Tibial artery (tissue), 4 donors: ENCODE results near the gene CXCL17.
A peak's percentile ranks its signal among the peaks of the same experiment; 100 is the strongest.

Experiments
- DNase-seq, 2 donors: peaks; one replicate each; pipeline ENCODE4 v3.0.0-alpha.2; 2019
- H3K27ac ChIP-seq, 2 donors: fragments of 200-600 bp; sonication (generic) in 1 of 2; 1 replicate in 1 of 2; 2 replicates in 1 of 2; pipeline ENCODE4 v1.5.1; 2018 to 2019; ENCODE audit warnings: mild to moderate bottlenecking in 1 of 2
- H3K27me3 ChIP-seq, 2 donors: fragments of 200-600 bp; sonication (generic) in 1 of 2; one replicate each; pipeline versions ENCODE4 v1.5.1 to v1.6.0; 2016 to 2019
- H3K36me3 ChIP-seq, 3 donors: fragments of 200-600 bp; sonication (generic) in 2 of 3; one replicate each; pipeline ENCODE4 v1.5.1; 2016 to 2019; ENCODE audit warnings: mild to moderate bottlenecking in 2 of 3
- H3K4me1 ChIP-seq, 4 donors: fragments of 200-600 bp; sonication (generic) in 2 of 4; 1 replicate in 3 of 4; 2 replicates in 1 of 4; pipeline ENCODE4 v1.5.1; 2016 to 2019
- H3K4me3 ChIP-seq, 2 donors: fragments of 200-600 bp; sonication (generic) in 1 of 2; 1 replicate in 1 of 2; 2 replicates in 1 of 2; pipeline ENCODE4 v1.5.1; 2018 to 2019; ENCODE audit warnings: mild to moderate bottlenecking in 2 of 2
- H3K9me3 ChIP-seq, 3 donors: fragments of 200-600 bp; sonication (generic) in 1 of 3; one replicate each; pipeline ENCODE4 v1.5.1; 2016 to 2019
- intact Hi-C: fragments of 100-400 bp; cut with DNase I; formaldehyde crosslinking; loops from one replicate; pipeline ENCODE4 v1.15.0; 2023; ENCODE audit warnings: low total_unique reads
- TF ChIP-seq, protein P1 (sequence below), 2 experiments: fragments of 200-600 bp in 1 of 2; fragments of 450-650 bp in 1 of 2; IDR thresholded peaks; one replicate each; pipeline ENCODE4 v1.5.1; 2017 to 2019; ENCODE audit warnings: antibody characterized with exemption in 2 of 2, mild to moderate bottlenecking in 1 of 2, moderate library complexity in 1 of 2

CXCL17 gene

DNA sequence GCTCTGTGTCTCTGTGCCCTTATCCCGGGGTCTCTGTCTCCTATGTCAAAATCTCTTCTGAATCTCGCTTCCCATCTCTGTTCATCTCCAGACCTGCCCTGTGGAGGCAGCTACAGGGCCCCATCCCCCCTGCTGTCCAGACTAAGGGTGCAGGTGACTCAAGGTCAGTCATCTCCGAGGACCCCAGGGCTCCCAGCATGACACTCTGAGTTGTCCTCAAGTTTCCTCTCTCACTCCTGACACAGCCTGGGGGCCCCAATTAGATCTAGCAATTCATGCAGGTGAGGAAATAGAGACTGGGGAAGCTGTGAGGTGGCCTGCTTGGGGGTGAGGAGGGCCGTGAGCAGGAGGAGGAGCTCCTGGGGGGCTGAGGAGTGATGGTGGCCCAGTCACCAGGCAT lies 50.6 kb downstream of the CXCL17 start:
- no peak for DNase-seq
- Histone ChIP-seq H3K36me3 (no peaks in the 10 kb centered on the region), H3K27ac (no peak overlapping the region), H3K4me1 (peaks cover 0 to 7% (median 3%) of the 10 kb centered on the region in 4 donors), H3K4me3 (no peak overlapping the region), H3K9me3 (no peaks in the 10 kb centered on the region), H3K27me3 (peaks cover 0 to 44% of the 10 kb centered on the region in 2 donors)
- TF ChIP-seq, protein P1, sequence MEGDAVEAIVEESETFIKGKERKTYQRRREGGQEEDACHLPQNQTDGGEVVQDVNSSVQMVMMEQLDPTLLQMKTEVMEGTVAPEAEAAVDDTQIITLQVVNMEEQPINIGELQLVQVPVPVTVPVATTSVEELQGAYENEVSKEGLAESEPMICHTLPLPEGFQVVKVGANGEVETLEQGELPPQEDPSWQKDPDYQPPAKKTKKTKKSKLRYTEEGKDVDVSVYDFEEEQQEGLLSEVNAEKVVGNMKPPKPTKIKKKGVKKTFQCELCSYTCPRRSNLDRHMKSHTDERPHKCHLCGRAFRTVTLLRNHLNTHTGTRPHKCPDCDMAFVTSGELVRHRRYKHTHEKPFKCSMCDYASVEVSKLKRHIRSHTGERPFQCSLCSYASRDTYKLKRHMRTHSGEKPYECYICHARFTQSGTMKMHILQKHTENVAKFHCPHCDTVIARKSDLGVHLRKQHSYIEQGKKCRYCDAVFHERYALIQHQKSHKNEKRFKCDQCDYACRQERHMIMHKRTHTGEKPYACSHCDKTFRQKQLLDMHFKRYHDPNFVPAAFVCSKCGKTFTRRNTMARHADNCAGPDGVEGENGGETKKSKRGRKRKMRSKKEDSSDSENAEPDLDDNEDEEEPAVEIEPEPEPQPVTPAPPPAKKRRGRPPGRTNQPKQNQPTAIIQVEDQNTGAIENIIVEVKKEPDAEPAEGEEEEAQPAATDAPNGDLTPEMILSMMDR (IDR thresholded peaks at IDR 0.05), result no peak
- intact Hi-C loops, result no loop called here

DNA sequence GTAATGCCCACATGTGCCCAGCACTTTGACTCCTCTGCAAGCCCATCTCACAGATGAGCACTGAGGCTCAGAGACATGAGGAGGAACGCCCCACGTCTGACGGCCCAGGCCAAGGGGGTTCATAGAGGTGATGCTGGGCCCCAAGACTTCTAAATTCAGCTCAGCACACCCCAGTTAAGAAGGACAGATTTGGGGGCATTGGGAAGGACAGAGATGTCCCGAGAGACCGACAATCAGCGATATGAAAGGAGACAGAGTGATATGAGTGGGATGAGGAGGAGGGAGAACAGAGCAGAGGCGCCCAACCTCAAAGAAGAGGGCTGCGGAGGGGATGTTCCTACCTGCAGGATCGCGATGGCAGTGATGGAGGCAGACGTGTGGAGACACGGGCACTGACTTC lies 52.8 kb downstream of the CXCL17 start, which contains the start of gene CNFN:
Gene CNFN, minus strand, starts transcription at position 399 of the 400 bp plus-strand sequence. CDS start 1,260 bp downstream, outside the sequence.
- Histone ChIP-seq H3K27me3 (peaks cover 0 to 62% of the 10 kb centered on the region in 2 donors), H3K36me3 (no peaks in the 10 kb centered on the region), H3K27ac (no peak within 1 kb of the TSS), H3K9me3 (no peaks in the 10 kb centered on the region), H3K4me3 (no peak within 1 kb of the TSS), H3K4me1 (peaks cover 0 to 10% (median 5%) of the 10 kb centered on the region in 4 donors)
- intact Hi-C loops, result no loop called here
- TF ChIP-seq, protein P1 (IDR thresholded peaks at IDR 0.05), result no peak
- DNase-seq, result no peak

DNA sequence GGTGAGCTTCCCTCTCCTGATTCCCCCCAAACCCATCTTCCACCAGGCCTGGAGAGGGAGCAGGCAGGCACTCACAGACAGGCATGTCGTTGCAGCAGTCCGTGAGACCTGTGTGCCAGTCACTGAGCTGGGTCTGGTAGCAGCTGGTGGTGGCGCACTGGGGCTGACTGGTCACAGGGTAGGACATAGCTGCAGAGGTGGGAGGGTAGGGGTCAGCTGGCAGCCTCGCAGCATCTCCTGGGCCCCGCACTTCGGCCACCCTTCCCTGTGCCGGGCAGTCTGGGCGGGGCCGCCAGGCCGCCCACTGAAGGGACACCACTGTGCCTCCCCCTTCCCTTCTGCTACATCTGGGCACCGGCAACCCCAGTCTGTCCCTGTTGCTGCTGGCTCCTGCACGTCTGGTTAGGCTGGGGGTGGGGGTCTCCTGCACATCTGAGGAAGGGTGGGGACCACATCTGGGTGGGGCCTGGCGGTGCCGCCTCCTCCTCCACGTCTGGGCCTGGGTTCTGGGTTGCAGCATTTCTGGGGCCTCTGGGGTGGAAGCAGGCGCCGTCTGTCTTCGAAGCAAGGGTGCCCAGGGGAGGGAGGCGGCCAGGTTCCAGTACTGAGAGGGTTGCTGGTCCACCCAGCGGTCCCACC lies 53.8 kb downstream of the CXCL17 start:
- Histone ChIP-seq H3K27ac (no peak overlapping the region), H3K36me3 (no peaks in the 10 kb centered on the region), H3K9me3 (no peaks in the 10 kb centered on the region), H3K27me3 (peaks cover 0 to 67% of the 10 kb centered on the region in 2 donors), H3K4me1 (peaks cover 0 to 10% (median 5%) of the 10 kb centered on the region in 4 donors), H3K4me3 (no peak overlapping the region)
- intact Hi-C loops, result no loop called here
- TF ChIP-seq, protein P1 (IDR thresholded peaks at IDR 0.05), result no peak
- DNase-seq, result no peak

DNA sequence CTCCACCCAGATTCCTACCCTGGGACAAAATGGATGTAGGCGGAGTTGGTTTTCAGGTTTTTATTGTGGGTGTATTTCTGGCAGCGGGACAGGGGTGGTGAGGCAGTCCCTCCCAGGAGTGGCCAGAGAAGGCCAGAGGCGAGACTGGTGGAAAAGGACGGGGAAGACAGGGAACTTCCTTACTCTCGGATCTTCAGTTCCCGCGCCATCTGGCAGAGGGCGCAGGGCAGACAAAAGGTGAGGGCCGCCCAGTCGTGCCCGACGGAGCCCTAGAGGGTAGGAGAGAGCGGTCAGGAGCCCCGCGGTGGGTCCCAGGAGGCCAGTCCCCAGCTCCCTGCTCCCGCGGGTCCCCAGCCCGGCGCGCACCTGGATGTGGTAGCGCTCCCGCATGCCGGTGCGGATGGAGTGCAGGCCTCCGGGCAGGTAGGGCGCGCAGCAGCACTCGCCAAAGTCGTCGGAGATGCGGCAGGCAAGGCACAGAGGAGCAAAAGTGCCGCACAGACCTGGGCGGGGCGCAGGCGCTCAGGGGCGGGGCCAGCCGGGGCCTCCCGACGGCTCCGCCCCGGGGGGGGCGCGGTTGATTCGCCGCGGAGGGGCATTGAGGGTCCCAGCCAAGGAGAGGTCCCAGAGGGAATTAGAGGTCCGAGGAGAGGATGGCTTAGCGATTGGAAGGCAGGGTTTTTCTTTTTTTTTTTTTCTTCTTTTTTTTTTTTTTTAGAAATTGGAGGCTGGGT lies 55.6 kb downstream of the CXCL17 start:
- Histone ChIP-seq H3K4me1 (peaks cover 0 to 10% (median 5%) of the 10 kb centered on the region in 4 donors), H3K36me3 (no peaks in the 10 kb centered on the region), H3K27ac (no peak overlapping the region), H3K9me3 (no peaks in the 10 kb centered on the region), H3K4me3 (peak overlapping the region; percentile 13 to 41), H3K27me3 (peaks cover 0 to 86% of the 10 kb centered on the region in 2 donors)
- intact Hi-C loops, result no loop called here
- DNase-seq, result peak in 1 of 2 donors; percentile 45
- TF ChIP-seq, protein P1 (IDR thresholded peaks at IDR 0.05), result peak; percentile 4 to 26

DNA sequence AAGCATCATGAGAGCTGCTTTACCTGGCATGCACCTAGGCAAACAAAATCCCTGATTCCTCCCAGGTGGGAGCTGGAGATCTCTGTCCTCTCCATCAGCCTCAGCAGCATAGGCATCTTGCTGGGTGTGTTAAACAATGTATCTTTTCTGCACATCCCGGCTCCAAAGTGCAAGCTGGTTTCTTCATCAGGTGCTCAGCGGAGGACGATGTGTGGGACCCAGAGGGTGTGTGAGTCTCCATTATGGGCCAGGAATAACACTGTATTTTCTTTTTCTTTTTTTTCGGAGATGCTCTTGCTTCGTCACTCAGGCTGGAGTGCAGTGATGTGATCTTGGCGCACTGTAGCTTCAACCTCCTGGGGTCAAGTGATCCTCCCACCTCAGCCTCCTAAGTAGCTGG lies 62.6 kb downstream of the CXCL17 start:
- H3K4me3 ChIP-seq, result no peak overlapping the region
- H3K27ac ChIP-seq, result no peak overlapping the region
- peaks cover 6 to 17% (median 16%) of the 10 kb centered on the region in 3 donors for H3K36me3 ChIP-seq
- intact Hi-C loops, result no loop called here
- DNase-seq, result no peak
- H3K4me1 ChIP-seq, result no peaks in the 10 kb centered on the region
- no peaks in the 10 kb centered on the region for H3K9me3 ChIP-seq
- peaks cover 0 to 33% of the 10 kb centered on the region in 2 donors for H3K27me3 ChIP-seq
- TF ChIP-seq, protein P1 (IDR thresholded peaks at IDR 0.05), result no peak
